Kidney (tissue), 14 donors: ENCODE results near the gene GORASP1. TPM values are rescaled to one million over a fixed set of nuclear protein-coding genes. Genes with fewer than 3 reads are reported as not detected.

ENCODE experiments used
- DNase-seq, 5 donors: peaks; one replicate each; pipeline ENCODE4 v3.0.0-alpha.2; 2013 to 2020
- FAIRE-seq: peaks from 2 replicates; lab custom pipeline; 2012; peaks lifted over from hg19 to GRCh38; lab: Jason Lieb, UNC
- H3K27ac ChIP-seq, 2 donors: one replicate each; pipeline ENCODE4 v1.7.0; 2013; ENCODE audit warnings: low read depth in 2 of 2, low read length in 2 of 2, inconsistent platforms in 1 of 2
- H3K27me3 ChIP-seq: one replicate; pipeline ENCODE4 v1.7.1; 2013; ENCODE audit warnings: low read length, inconsistent platforms; ENCODE audit not compliant: control insufficient read depth, insufficient read depth
- H3K36me3 ChIP-seq, 3 donors: one replicate each; pipeline versions ENCODE4 v1.7.0 to v1.7.1; 2013; ENCODE audit warnings: low read length in 3 of 3, control low read depth in 1 of 3, inconsistent platforms in 1 of 3; ENCODE audit not compliant: insufficient read depth in 3 of 3, control insufficient read depth in 2 of 3
- H3K4me1 ChIP-seq, 3 donors: one replicate each; pipeline versions ENCODE4 v1.7.0 to v1.7.1; 2013; ENCODE audit warnings: low read length in 3 of 3, inconsistent platforms in 1 of 3, low read depth in 1 of 3; ENCODE audit not compliant: control insufficient read depth in 2 of 3, insufficient read depth in 2 of 3
- H3K4me3 ChIP-seq, 3 donors: one replicate each; pipeline versions ENCODE4 v1.7.0 to v1.8.1; 2013; ENCODE audit warnings: low read length in 3 of 3, control low read depth in 1 of 3, inconsistent platforms in 1 of 3
- H3K9ac ChIP-seq, 3 donors: one replicate each; pipeline versions ENCODE4 v1.7.0 to v1.7.1; 2013; ENCODE audit warnings: low read length in 3 of 3, control low read depth in 1 of 3, inconsistent platforms in 1 of 3
- H3K9me3 ChIP-seq, 3 donors: one replicate each; pipeline versions ENCODE4 v1.7.0 to v1.7.1; 2013; ENCODE audit warnings: low read length in 3 of 3, control low read depth in 1 of 3, inconsistent platforms in 1 of 3; ENCODE audit not compliant: control insufficient read depth in 2 of 3, insufficient read depth in 1 of 3
- CTCF ChIP-seq: IDR thresholded peaks from 3 replicates; pipeline ENCODE4 v1.5.1; 2012; ENCODE audit warnings: mild to moderate bottlenecking, moderate library complexity, borderline replicate concordance; ENCODE audit not compliant: insufficient read depth; ENCODE audit errors: extremely low read depth
- intact Hi-C: fragments of 100-400 bp; cut with DNase I; formaldehyde crosslinking; loops from one replicate; pipeline ENCODE4 v1.11.1; 2022
- polyA plus RNA-seq: library from polyadenylated mRNA; stranded (reverse); fragments of 350-450 nt; fragmentation: Illumina TruSeq; extraction: RNeasy Lipid Tissue Mini Kit (QIAGEN cat#74804); gene quantifications from one replicate; pipeline ENCODE4 v1.2.3, GENCODE V29; 2014; ENCODE audit warnings: low read depth, low replicate concordance; ENCODE audit not compliant: insufficient read depth
- total RNA-seq: library from RNA; stranded (reverse); fragmentation: NEBNext Ultra II Directional; extraction: Animal tissue kit (Norgen Biotek cat#: 25700); gene quantifications from one replicate; pipeline ENCODE4 v1.2.1, GENCODE V29; 2021
- donor health status: control.
- donor health status: control.
- donor health status: control.
- donor health status: control.
- donor health status: control.
- donor health status: DM: yes; HTN: yes; CAD: no.
- donor health status: Normal renal cell carcinoma (clear cell type).

GORASP1 gene
- total and polyA plus RNA-seq, 2 donors from 2014 or later = 38.8 to 70.9 TPM

GRCh38 chr3:39095778-39096177 lies 11.6 kb downstream of the GORASP1 start:
- no peak overlapping the region for H3K9ac ChIP-seq
- H3K4me1 ChIP-seq = no peaks in the 10 kb centered on the region
- H3K9me3 ChIP-seq = no peaks in the 10 kb centered on the region
- no peak overlapping the region for H3K4me3 ChIP-seq
- H3K36me3 ChIP-seq = peaks cover 5 to 53% (median 49%) of the 10 kb centered on the region in 3 donors
- H3K27ac ChIP-seq = no peak overlapping the region
- intact Hi-C loops = no loop called here
- no peak for TF ChIP-seq CTCF
- FAIRE-seq (no peak), DNase-seq (no peak)
- no peaks in the 10 kb centered on the region for H3K27me3 ChIP-seq

GRCh38 chr3:39094851-39095677 lies 12.4 kb downstream of the GORASP1 start:
- Histone ChIP-seq H3K4me1 (no peaks in the 10 kb centered on the region), H3K27ac (no peak overlapping the region), H3K9me3 (no peaks in the 10 kb centered on the region), H3K36me3 (peaks cover 5 to 55% (median 52%) of the 10 kb centered on the region in 3 donors), H3K9ac (no peak overlapping the region), H3K4me3 (no peak overlapping the region), H3K27me3 (no peaks in the 10 kb centered on the region)
- no peak for TF ChIP-seq CTCF
- intact Hi-C loops = no loop called here
- DNase-seq (no peak), FAIRE-seq (no peak)

GRCh38 chr3:39090922-39091321 lies 16.5 kb downstream of the GORASP1 start:
- peaks cover 7 to 56% (median 50%) of the 10 kb centered on the region in 3 donors for H3K36me3 ChIP-seq
- H3K4me3 ChIP-seq = no peak overlapping the region
- H3K27me3 ChIP-seq = no peaks in the 10 kb centered on the region
- H3K9ac ChIP-seq = no peak overlapping the region
- intact Hi-C loops = no loop called here
- FAIRE-seq (no peak), DNase-seq (no peak)
- no peaks in the 10 kb centered on the region for H3K9me3 ChIP-seq
- H3K27ac ChIP-seq = no peak overlapping the region
- no peak for TF ChIP-seq CTCF
- H3K4me1 ChIP-seq = no peaks in the 10 kb centered on the region
